NCI-H1694 treated with DMSO at 0.1 percent for 48 hours (cell line): Measurements from ENCODE around the gene PIK3C2A.

Experiments
- DNase-seq: peaks from one replicate; lab custom pipeline; 2025; lab: John Stamatoyannopoulos, UW

PIK3C2A gene

DNA sequence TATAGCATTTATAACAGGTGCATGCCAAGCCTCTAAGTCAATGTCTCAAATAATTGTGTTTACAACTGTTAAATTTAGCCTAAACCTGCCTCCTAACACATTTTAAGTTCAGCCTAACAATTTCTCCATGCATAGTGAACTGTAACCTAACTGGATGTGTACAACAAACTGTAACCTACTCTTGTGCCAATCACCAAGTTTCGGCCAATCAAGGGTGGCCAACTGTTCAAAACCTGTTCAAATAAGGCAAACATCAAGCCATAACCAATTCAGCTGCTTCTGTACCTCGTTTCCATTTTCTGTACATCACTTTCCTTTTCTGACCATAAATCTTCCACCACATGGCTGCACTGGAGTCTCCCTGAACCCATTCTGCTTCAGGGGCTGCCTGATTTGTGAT is 45.4 kb downstream of the PIK3C2A start:
- no peak for DNase-seq

DNA sequence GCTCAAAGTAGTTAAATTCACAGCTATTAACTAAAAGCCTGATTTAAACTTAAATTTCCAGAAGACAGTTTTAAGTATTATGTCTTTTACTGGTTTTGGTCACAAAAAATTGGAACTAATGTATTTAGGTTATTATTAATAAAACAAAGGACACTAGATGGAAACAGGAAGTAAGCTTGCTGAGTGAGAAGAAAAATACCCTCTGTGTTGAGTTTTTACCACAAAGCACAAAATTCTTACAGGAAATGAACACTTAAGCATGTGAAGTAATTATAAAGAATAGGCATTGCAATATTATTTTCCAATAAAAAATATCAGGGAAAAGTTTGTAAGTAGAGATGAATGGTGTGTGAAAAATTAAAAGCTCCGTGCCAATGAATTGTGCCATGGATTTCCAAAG is 46.3 kb downstream of the PIK3C2A start:
- DNase-seq = no peak

DNA sequence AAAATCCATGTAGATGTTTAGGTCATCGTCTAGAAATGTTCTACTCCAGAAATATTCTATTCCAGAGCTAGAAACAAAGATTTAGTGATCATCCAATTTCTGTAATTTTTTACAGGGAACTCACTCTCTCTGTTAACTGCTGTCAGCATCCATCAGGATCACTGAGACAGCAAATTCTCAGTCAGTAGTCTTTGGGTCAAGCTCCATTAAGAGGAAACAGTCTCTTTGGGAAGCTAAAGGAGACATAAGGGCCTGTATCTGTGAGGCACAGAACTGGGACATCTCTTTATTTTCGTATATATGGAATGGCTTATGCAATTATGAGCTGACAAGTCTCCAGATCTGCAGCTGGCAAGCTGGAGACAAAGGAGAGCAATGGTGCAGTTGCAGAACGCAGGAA is 48.3 kb downstream of the PIK3C2A start:
- DNase-seq = no peak
